ENCODE data around the gene PLEKHA3. TPM values are rescaled to one million over a fixed set of nuclear protein-coding genes. Genes with fewer than 3 reads are reported as not detected.
A peak's percentile ranks its signal among the peaks of the same experiment; 100 is the strongest.

The PLEKHA3 gene
- total and polyA plus RNA-seq, 2 experiments from 2014 or later, result 8.8 to 15.2 TPM

GRCh38 chr2:178450524-178450773 lies 29.8 kb upstream of the PLEKHA3 start:
- no peaks in the 10 kb centered on the region for H3K27me3 ChIP-seq (ENCODE audit: insufficient read depth)
- H3K4me2 ChIP-seq, result peak overlapping the region; percentile 92
- DNase-seq (ENCODE audit: low spot score) (no peak), ATAC-seq (no peak)
- H3F3A ChIP-seq (replicated peaks; ENCODE audit: low read depth), result 0 out of 2 replicates have a peak, but pooled peaks cover 4% of the 10 kb centered on the region
- H3K27ac ChIP-seq (ENCODE audit: low read depth), result peak overlapping the region; percentile 94
- H3K27ac Mint-ChIP-seq, result peak overlapping the region; percentile 75
- H3K4me3 ChIP-seq, result peak overlapping the region; percentile 80
- H3K4me1 Mint-ChIP-seq, result peaks cover 18% of the 10 kb centered on the region
- TF ChIP-seq POLR2AphosphoS5 (IDR thresholded peaks at IDR 0.05; ENCODE audit: low read depth) (no peak), CREB1 (CRISPR knock-in tag; IDR thresholded peaks at IDR 0.05; ENCODE audit: low read depth) (peak; percentile 87)
- H3K36me3 ChIP-seq (ENCODE audit: insufficient read depth), result peaks cover 18% of the 10 kb centered on the region; the same call in 1 of the 2 replicates
- H3K9me2 ChIP-seq (ENCODE audit: insufficient read depth), result peaks cover 6% of the 10 kb centered on the region; the same call in 1 of the 2 replicates
- peak overlapping the region; percentile 63; the same call in 1 of the 2 replicates for H2AFZ ChIP-seq
- H3K79me2 ChIP-seq (replicated peaks; ENCODE audit: insufficient read depth), result peaks cover 31% of the 10 kb centered on the region
- peaks cover 7% of the 10 kb centered on the region for H3K27me3 Mint-ChIP-seq (ENCODE audit: insufficient read depth, low read depth, poor library complexity)
- peaks cover 9% of the 10 kb centered on the region for H3K4me1 ChIP-seq (ENCODE audit: insufficient read depth)
- H3K4me3 Mint-ChIP-seq, result peak overlapping the region; percentile 87
- H3K9me3 Mint-ChIP-seq, result no peaks in the 10 kb centered on the region
- H3K36me3 Mint-ChIP-seq (ENCODE audit: low read depth), result peaks cover 31% of the 10 kb centered on the region
- peaks cover 7% of the 10 kb centered on the region for H4K20me1 ChIP-seq (replicated peaks; ENCODE audit: insufficient read depth)

GRCh38 chr2:178450774-178451525 lies 29.3 kb upstream of the PLEKHA3 start, which contains the start of the genes PJVK and PRKRA:
PJVK (plus strand) TSS chr2:178451378; CDS start chr2:178453410, 2,032 bp downstream.
PRKRA (minus strand) TSS chr2:178451175; CDS start chr2:178451030, 145 bp downstream.
- Histone ChIP-seq H3K4me2 (peak within 1 kb of the TSS; percentile 92), H2AFZ (peak within 1 kb of the TSS; percentile 94), H4K20me1 (replicated peaks; ENCODE audit: insufficient read depth) (peaks cover 7% of the 10 kb centered on the region), H3K27me3 (ENCODE audit: insufficient read depth) (no peaks in the 10 kb centered on the region), H3K4me3 (peak within 1 kb of the TSS; percentile 80), H3F3A (replicated peaks; ENCODE audit: low read depth) (0 out of 2 replicates have a peak, but pooled peaks cover 4% of the 10 kb centered on the region), H3K27ac (ENCODE audit: low read depth) (peak within 1 kb of the TSS; percentile 99), H3K9me2 (ENCODE audit: insufficient read depth) (peaks cover 6% of the 10 kb centered on the region; the same call in 1 of the 2 replicates), H3K79me2 (replicated peaks; ENCODE audit: insufficient read depth) (peaks cover 31% of the 10 kb centered on the region), H3K4me1 (ENCODE audit: insufficient read depth) (peaks cover 9% of the 10 kb centered on the region), H3K36me3 (ENCODE audit: insufficient read depth) (peaks cover 15% of the 10 kb centered on the region; the same call in 1 of the 2 replicates)
- H3K4me1 Mint-ChIP-seq, result peaks cover 18% of the 10 kb centered on the region
- ATAC-seq (peak; percentile 94), DNase-seq (ENCODE audit: low spot score) (peak; percentile 97)
- peak within 1 kb of the TSS; percentile 100 for H3K27ac Mint-ChIP-seq
- H3K27me3 Mint-ChIP-seq (ENCODE audit: insufficient read depth, low read depth, poor library complexity), result peaks cover 7% of the 10 kb centered on the region
- peaks cover 26% of the 10 kb centered on the region for H3K36me3 Mint-ChIP-seq (ENCODE audit: low read depth)
- peak within 1 kb of the TSS; percentile 88 for H3K4me3 Mint-ChIP-seq
- no peaks in the 10 kb centered on the region for H3K9me3 Mint-ChIP-seq
- TF ChIP-seq EZH2 (IDR thresholded peaks at IDR 0.05; ENCODE audit: low read depth, unreplicated experiment), result no peak
- 0 out of 2 replicates have a peak, but pooled peaks have one; percentile 6 for TF ChIP-seq CREB1 (CRISPR knock-in tag; IDR thresholded peaks at IDR 0.05; ENCODE audit: low read depth)
- TF ChIP-seq POLR2AphosphoS5 (IDR thresholded peaks at IDR 0.05; ENCODE audit: low read depth), result peak; percentile 96

GRCh38 chr2:178452334-178452733 lies 27.9 kb upstream of the PLEKHA3 start:
- Histone ChIP-seq H3K79me2 (replicated peaks; ENCODE audit: insufficient read depth) (peaks cover 29% of the 10 kb centered on the region), H3F3A (replicated peaks; ENCODE audit: low read depth) (0 out of 2 replicates have a peak, but pooled peaks cover 4% of the 10 kb centered on the region), H3K9me2 (ENCODE audit: insufficient read depth) (peaks cover 6% of the 10 kb centered on the region; the same call in 1 of the 2 replicates), H4K20me1 (replicated peaks; ENCODE audit: insufficient read depth) (peaks cover 7% of the 10 kb centered on the region), H3K4me1 (ENCODE audit: insufficient read depth) (peaks cover 9% of the 10 kb centered on the region), H3K4me3 (0 out of 2 replicates have a peak overlapping the region, but pooled peaks have one; percentile 80), H3K36me3 (ENCODE audit: insufficient read depth) (peaks cover 6% of the 10 kb centered on the region; the same call in 1 of the 2 replicates), H3K4me2 (no peak overlapping the region), H3K27ac (ENCODE audit: low read depth) (peak overlapping the region; percentile 99; the same call in 1 of the 2 replicates), H2AFZ (peak overlapping the region; percentile 94; the same call in 1 of the 2 replicates), H3K27me3 (ENCODE audit: insufficient read depth) (no peaks in the 10 kb centered on the region)
- Mint-ChIP-seq H3K4me1 (peaks cover 18% of the 10 kb centered on the region), H3K27me3 (ENCODE audit: insufficient read depth, low read depth, poor library complexity) (peaks cover 7% of the 10 kb centered on the region), H3K9me3 (no peaks in the 10 kb centered on the region), H3K27ac (no peak overlapping the region), H3K4me3 (peak overlapping the region; percentile 5; the same call in 1 of the 3 replicates), H3K36me3 (ENCODE audit: low read depth) (peaks cover 15% of the 10 kb centered on the region)
- DNase-seq (ENCODE audit: low spot score) (no peak), ATAC-seq (no peak)
- TF ChIP-seq ZNF331 (CRISPR knock-in tag; IDR thresholded peaks at IDR 0.05; ENCODE audit: low read depth) (no peak), EZH2 (IDR thresholded peaks at IDR 0.05; ENCODE audit: low read depth, unreplicated experiment) (no peak), CREB1 (CRISPR knock-in tag; IDR thresholded peaks at IDR 0.05; ENCODE audit: low read depth) (no peak), REST (IDR thresholded peaks at IDR 0.05; ENCODE audit: unreplicated experiment) (no peak), STAT1 (IDR thresholded peaks at IDR 0.05; ENCODE audit: unreplicated experiment) (no peak), EZH2phosphoT487 (IDR thresholded peaks at IDR 0.05; ENCODE audit: unreplicated experiment) (no peak), JUNB (IDR thresholded peaks at IDR 0.05; ENCODE audit: unreplicated experiment) (no peak)

Data from GM23338 (cell line).